H9 (cell line): ENCODE data around the gene EIF4E2. TPM values are rescaled to one million over a fixed set of nuclear protein-coding genes. Genes with fewer than 3 reads are reported as not detected.

Experiments
- DNase-seq: peaks from one replicate; pipeline ENCODE4 v3.0.0-alpha.2; 2017
- H2AFZ ChIP-seq: one replicate; pipeline ENCODE4 v1.6.1; 2013; ENCODE audit warnings: mild to moderate bottlenecking, low read length, control low read depth, moderate library complexity
- H2AK5ac ChIP-seq: 2 replicates; pipeline ENCODE4 v1.6.1; 2013; ENCODE audit warnings: low read length, control low read depth, mixed read lengths; ENCODE audit not compliant: insufficient read length
- H2BK120ac ChIP-seq: one replicate; pipeline ENCODE4 v1.6.1; 2013; ENCODE audit warnings: low read depth, mild to moderate bottlenecking, low read length, control low read depth, inconsistent platforms; ENCODE audit not compliant: poor library complexity, severe bottlenecking
- H2BK12ac ChIP-seq: 2 replicates; pipeline ENCODE4 v1.6.1; 2013; ENCODE audit warnings: low read length, control low read depth, mixed read lengths, low read depth; ENCODE audit not compliant: insufficient read length
- H2BK15ac ChIP-seq: 2 replicates; pipeline ENCODE4 v1.6.1; 2013; ENCODE audit warnings: low read depth, low read length, control low read depth
- H2BK20ac ChIP-seq: one replicate; pipeline ENCODE4 v1.6.1; 2013; ENCODE audit warnings: low read depth, mild to moderate bottlenecking, low read length, control low read depth, inconsistent platforms; ENCODE audit not compliant: poor library complexity, severe bottlenecking
- H2BK5ac ChIP-seq: 2 replicates; pipeline ENCODE4 v1.6.1; 2013; ENCODE audit warnings: low read length, control low read depth, mixed read lengths; ENCODE audit not compliant: insufficient read length
- H3K14ac ChIP-seq: 2 replicates; pipeline ENCODE4 v1.6.1; 2013; ENCODE audit warnings: low read length, control low read depth; ENCODE audit not compliant: insufficient read depth
- H3K18ac ChIP-seq: 2 replicates; pipeline ENCODE4 v1.6.1; 2013; ENCODE audit warnings: low read depth, mild to moderate bottlenecking, mixed read lengths, low read length, control low read depth; ENCODE audit not compliant: insufficient read length
- H3K23ac ChIP-seq: 2 replicates; pipeline ENCODE4 v1.6.1; 2013; ENCODE audit warnings: low read length, control low read depth, mixed read lengths, low read depth; ENCODE audit not compliant: insufficient read length
- H3K23me2 ChIP-seq: 2 replicates; pipeline ENCODE4 v1.6.1; 2013; ENCODE audit warnings: low read depth, mild to moderate bottlenecking, mixed read lengths, low read length, control low read depth; ENCODE audit not compliant: insufficient read length, poor library complexity, severe bottlenecking
- H3K27ac ChIP-seq: 2 replicates; pipeline ENCODE4 v1.5.1; 2013; ENCODE audit warnings: low read length, control low read depth, mixed read lengths, low read depth; ENCODE audit not compliant: insufficient read length
- H3K27me3 ChIP-seq: 2 replicates; pipeline ENCODE4 v1.6.1; 2013; ENCODE audit warnings: low read length, control low read depth, inconsistent platforms; ENCODE audit not compliant: insufficient read depth
- H3K4ac ChIP-seq: 2 replicates; pipeline ENCODE4 v1.6.1; 2013; ENCODE audit warnings: low read depth, mild to moderate bottlenecking, control low read depth, inconsistent platforms, low read length, moderate library complexity
- H3K4me1 ChIP-seq: 2 replicates; pipeline ENCODE4 v1.6.1; 2013; ENCODE audit warnings: low read length, control low read depth, inconsistent platforms; ENCODE audit not compliant: insufficient read depth
- H3K4me2 ChIP-seq: 2 replicates; pipeline ENCODE4 v1.6.1; 2013; ENCODE audit warnings: low read length, control low read depth, mixed read lengths; ENCODE audit not compliant: insufficient read length, insufficient read depth
- H3K56ac ChIP-seq: 2 replicates; pipeline ENCODE4 v1.6.1; 2013; ENCODE audit warnings: low read depth, mild to moderate bottlenecking, mixed read lengths, low read length, control low read depth; ENCODE audit not compliant: insufficient read length
- H3K79me1 ChIP-seq: 2 replicates; pipeline ENCODE4 v1.6.1; 2013; ENCODE audit warnings: low read depth, mild to moderate bottlenecking, moderate library complexity, low read length, control low read depth, inconsistent platforms; ENCODE audit not compliant: insufficient read depth, poor library complexity, severe bottlenecking
- H3K79me2 ChIP-seq: 2 replicates; pipeline ENCODE4 v1.6.1; 2013; ENCODE audit warnings: low read length, control low read depth, inconsistent platforms; ENCODE audit not compliant: insufficient read depth
- H3K9ac ChIP-seq: 2 replicates; pipeline ENCODE4 v1.6.1; 2013; ENCODE audit warnings: low read length, control low read depth, mixed read lengths; ENCODE audit not compliant: insufficient read length; ENCODE audit errors: extremely low read depth
- H3K9me3 ChIP-seq: one replicate; pipeline ENCODE4 v1.6.1; 2013; ENCODE audit warnings: low read depth, low read length, inconsistent platforms; ENCODE audit not compliant: control insufficient read depth
- H3T11ph ChIP-seq: one replicate; pipeline ENCODE4 v1.6.1; 2013; ENCODE audit warnings: mild to moderate bottlenecking, low read length, control low read depth, inconsistent platforms
- H4K20me1 ChIP-seq: one replicate; pipeline ENCODE4 v1.6.1; 2013; ENCODE audit not compliant: control insufficient read depth, insufficient read length, insufficient read depth
- H4K5ac ChIP-seq: 2 replicates; pipeline ENCODE4 v1.6.1; 2013; ENCODE audit warnings: low read depth, mild to moderate bottlenecking, mixed read lengths, low read length, control low read depth; ENCODE audit not compliant: insufficient read length
- H4K8ac ChIP-seq: replicated peaks from 2 replicates; pipeline ENCODE4 v1.6.1; 2013; ENCODE audit warnings: low read length, control low read depth, mixed read lengths, low read depth; ENCODE audit not compliant: insufficient read length
- H4K91ac ChIP-seq: 2 replicates; pipeline ENCODE4 v1.6.1; 2013; ENCODE audit warnings: low read depth, mild to moderate bottlenecking, moderate library complexity, mixed read lengths, low read length, control low read depth; ENCODE audit not compliant: insufficient read length
- H3K27ac Mint-ChIP-seq, 3 experiments: 2 replicates in 2 of 3; 3 replicates in 1 of 3; pipeline ENCODE4 v1.8.0; 2020 to 2021; ENCODE audit warnings: mixed read lengths in 3 of 3, mild to moderate bottlenecking in 1 of 3, moderate library complexity in 1 of 3
- H3K27me3 Mint-ChIP-seq: 2 replicates; pipeline ENCODE4 v1.8.0; 2021; ENCODE audit warnings: low read depth, mild to moderate bottlenecking, moderate library complexity, mixed read lengths
- H3K36me3 Mint-ChIP-seq, 3 experiments: 2 replicates in 2 of 3; 3 replicates in 1 of 3; pipeline ENCODE4 v1.8.0; 2020 to 2021; ENCODE audit warnings: low read depth in 3 of 3, mixed read lengths in 3 of 3; ENCODE audit not compliant: insufficient read depth in 1 of 3
- H3K4me1 Mint-ChIP-seq, 2 experiments: 2 replicates each; pipeline ENCODE4 v1.8.0; 2020; ENCODE audit warnings: mixed read lengths in 2 of 2
- H3K4me3 Mint-ChIP-seq, 2 experiments: 2 replicates in 1 of 2; 3 replicates in 1 of 2; pipeline ENCODE4 v1.8.0; 2020 to 2021; ENCODE audit warnings: mild to moderate bottlenecking in 2 of 2, mixed read lengths in 2 of 2, moderate library complexity in 1 of 2
- H3K9me3 Mint-ChIP-seq, 2 experiments: 2 replicates in 1 of 2; 3 replicates in 1 of 2; pipeline ENCODE4 v1.8.0; 2020; ENCODE audit warnings: mild to moderate bottlenecking in 2 of 2, mixed read lengths in 2 of 2, moderate library complexity in 1 of 2
- WGBS: extraction: QIAGEN DNeasy Blood & Tissue Kit; methylation state at CpG from one replicate; pipeline ENCODE4 v1.1.7; 2013; ENCODE audit warnings: missing lambda C conversion rate, low lambda C conversion rate, mixed read lengths; ENCODE audit not compliant: insufficient read length; ENCODE audit errors: extremely low coverage; 5-methylcytosine and 5-hydroxymethylcytosine counted together
- total RNA-seq: library from RNA; stranded (reverse); gene quantifications from 2 replicates; pipeline ENCODE4 v1.2.1, GENCODE V29; 2021
- TF ChIP-seq, protein P1 (sequence below): fragments of 200-600 bp; sonication (generic); conservative IDR thresholded peaks from 3 replicates; pipeline ENCODE4 v1.8.0; 2021; ENCODE audit warnings: antibody characterized with exemption, mild to moderate bottlenecking

The EIF4E2 gene
- total RNA-seq, 1 experiment from 2014 or later: 109 TPM

DNA sequence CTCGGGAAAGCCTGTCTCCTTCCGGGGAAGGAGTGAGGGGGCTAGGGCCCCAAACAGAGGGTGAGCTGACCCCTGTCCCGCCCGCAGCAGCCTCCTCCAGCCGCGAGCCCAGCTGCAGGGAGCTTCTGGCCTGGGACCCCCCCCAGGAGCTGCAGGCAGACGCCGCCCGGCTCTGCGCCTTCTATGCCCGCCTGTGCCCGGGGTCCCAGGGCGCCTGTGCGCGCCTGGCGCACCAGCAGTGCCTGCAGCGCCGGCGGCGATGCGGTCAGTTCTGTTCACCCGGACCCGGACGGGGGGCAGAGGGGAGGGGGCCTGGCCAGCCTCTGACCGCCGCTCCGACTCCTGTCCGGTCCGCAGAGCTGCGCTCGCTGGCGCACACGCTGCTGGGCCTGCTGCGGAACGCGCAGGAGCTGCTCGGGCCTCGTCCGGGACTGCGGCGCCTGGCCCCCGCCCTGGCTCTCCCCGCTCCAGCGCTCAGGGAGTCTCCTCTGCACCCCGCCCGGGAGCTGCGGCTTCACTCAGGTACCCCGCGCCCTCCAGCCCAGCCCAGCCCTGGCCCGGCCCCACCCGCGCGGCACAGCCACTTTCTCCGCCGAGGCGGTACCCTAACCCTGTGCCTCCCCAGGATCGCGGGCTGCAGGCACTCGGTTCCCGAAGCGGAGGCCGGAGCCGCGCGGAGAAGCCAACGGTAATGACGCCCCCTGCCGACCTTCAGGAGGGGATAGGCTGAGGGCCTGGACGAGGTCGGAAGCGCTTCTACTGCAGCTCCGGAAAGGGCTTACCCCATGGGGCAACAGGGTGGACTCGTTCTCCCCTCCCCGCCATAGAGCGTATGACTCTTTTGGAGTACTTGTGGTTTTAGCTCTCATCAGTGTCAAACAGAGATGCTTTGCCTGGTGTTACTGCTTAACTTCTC is 26.5 kb upstream of the EIF4E2 start:
- no peaks in the 10 kb centered on the region for H3K9me3 ChIP-seq
- H3K4me1 Mint-ChIP-seq: peaks cover 5 to 25% of the 10 kb centered on the region in 2 experiments
- H3T11ph ChIP-seq: no peak overlapping the region
- H2BK20ac ChIP-seq: no peak overlapping the region
- H2BK12ac ChIP-seq: no peak overlapping the region
- H3K4me1 ChIP-seq: no peaks in the 10 kb centered on the region
- no peak overlapping the region for H3K23ac ChIP-seq
- H3K4me2 ChIP-seq: peak overlapping the region; percentile 42
- H3K27me3 Mint-ChIP-seq: peaks cover 80% of the 10 kb centered on the region
- no peak overlapping the region for H3K18ac ChIP-seq
- WGBS: no CpG with 5 or more reads among the region's 75 CpGs
- H2AK5ac ChIP-seq: no peak overlapping the region
- H2BK5ac ChIP-seq: no peak overlapping the region
- H2AFZ ChIP-seq: no peak overlapping the region
- H2BK15ac ChIP-seq: no peak overlapping the region
- H3K27me3 ChIP-seq: peaks cover 15% of the 10 kb centered on the region
- H4K8ac ChIP-seq: no peak overlapping the region
- no peak overlapping the region for H3K9ac ChIP-seq
- H4K20me1 ChIP-seq: no peaks in the 10 kb centered on the region
- no peak overlapping the region for H3K56ac ChIP-seq
- H3K79me1 ChIP-seq: no peaks in the 10 kb centered on the region
- no peak overlapping the region for H3K27ac Mint-ChIP-seq
- TF ChIP-seq, protein P1, sequence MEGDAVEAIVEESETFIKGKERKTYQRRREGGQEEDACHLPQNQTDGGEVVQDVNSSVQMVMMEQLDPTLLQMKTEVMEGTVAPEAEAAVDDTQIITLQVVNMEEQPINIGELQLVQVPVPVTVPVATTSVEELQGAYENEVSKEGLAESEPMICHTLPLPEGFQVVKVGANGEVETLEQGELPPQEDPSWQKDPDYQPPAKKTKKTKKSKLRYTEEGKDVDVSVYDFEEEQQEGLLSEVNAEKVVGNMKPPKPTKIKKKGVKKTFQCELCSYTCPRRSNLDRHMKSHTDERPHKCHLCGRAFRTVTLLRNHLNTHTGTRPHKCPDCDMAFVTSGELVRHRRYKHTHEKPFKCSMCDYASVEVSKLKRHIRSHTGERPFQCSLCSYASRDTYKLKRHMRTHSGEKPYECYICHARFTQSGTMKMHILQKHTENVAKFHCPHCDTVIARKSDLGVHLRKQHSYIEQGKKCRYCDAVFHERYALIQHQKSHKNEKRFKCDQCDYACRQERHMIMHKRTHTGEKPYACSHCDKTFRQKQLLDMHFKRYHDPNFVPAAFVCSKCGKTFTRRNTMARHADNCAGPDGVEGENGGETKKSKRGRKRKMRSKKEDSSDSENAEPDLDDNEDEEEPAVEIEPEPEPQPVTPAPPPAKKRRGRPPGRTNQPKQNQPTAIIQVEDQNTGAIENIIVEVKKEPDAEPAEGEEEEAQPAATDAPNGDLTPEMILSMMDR: peak; percentile 73
- H3K14ac ChIP-seq: no peak overlapping the region; the same call in 1 of the 2 replicates
- no peak overlapping the region for H3K27ac ChIP-seq
- H4K5ac ChIP-seq: no peak overlapping the region
- H4K91ac ChIP-seq: no peak overlapping the region
- peaks cover 0 to 1% (median 0%) of the 10 kb centered on the region in 3 experiments; a peak in 1 of 7 replicates for H3K36me3 Mint-ChIP-seq
- DNase-seq: peak; percentile 88
- H3K23me2 ChIP-seq: peaks cover 14% of the 10 kb centered on the region
- no peaks in the 10 kb centered on the region for H3K79me2 ChIP-seq
- no peak overlapping the region for H2BK120ac ChIP-seq
- H3K4ac ChIP-seq: no peak overlapping the region
- H3K9me3 Mint-ChIP-seq: no peaks in the 10 kb centered on the region
- peak overlapping the region; percentile 45 to 72 for H3K4me3 Mint-ChIP-seq
